ENCODE measurements around the gene SLC38A2.
A peak's percentile ranks its signal among the peaks of the same experiment; 100 is the strongest.

The SLC38A2 gene

GRCh38 chr12:46374310-46374709 is 1.7 kb upstream of the SLC38A2 start:
- DNase-seq = no peak

- peak; percentile 73 for DNase-seq
Measured at GRCh38 chr12:46373301-46374296, 1.0 kb upstream of the SLC38A2 start.

GRCh38 chr12:46371718-46372543 is 642 bp downstream of the SLC38A2 start:
- DNase-seq = peak; percentile 71

- DNase-seq = peak; percentile 90
Measured at GRCh38 chr12:46370792-46371717, 1.5 kb downstream of the SLC38A2 start.

GRCh38 chr12:46370380-46370734 is 2.2 kb downstream of the SLC38A2 start:
- no peak for DNase-seq

GRCh38 chr12:46369474-46370379 is 2.8 kb downstream of the SLC38A2 start:
- DNase-seq = no peak

- DNase-seq = no peak
Measured at GRCh38 chr12:46369095-46369473, 3.5 kb downstream of the SLC38A2 start.

GRCh38 chr12:46368684-46369083 is 3.9 kb downstream of the SLC38A2 start:
- no peak for DNase-seq

GRCh38 chr12:46368138-46368537 is 4.4 kb downstream of the SLC38A2 start:
- DNase-seq = no peak

GRCh38 chr12:46367351-46368029 is 5.1 kb downstream of the SLC38A2 start:
- no peak for DNase-seq

- no peak for DNase-seq
Measured at GRCh38 chr12:46366771-46367170, 5.8 kb downstream of the SLC38A2 start.

- DNase-seq = no peak
Measured at GRCh38 chr12:46365951-46366379, 6.6 kb downstream of the SLC38A2 start.

- DNase-seq = peak; percentile 70
Measured at GRCh38 chr12:46364777-46365580, 7.6 kb downstream of the SLC38A2 start.

- DNase-seq = no peak
Measured at GRCh38 chr12:46364300-46364696, 8.3 kb downstream of the SLC38A2 start.

GRCh38 chr12:46363582-46364299 is 8.8 kb downstream of the SLC38A2 start:
- no peak for DNase-seq

- no peak for DNase-seq
Measured at GRCh38 chr12:46362895-46363581, 9.5 kb downstream of the SLC38A2 start.

GRCh38 chr12:46361667-46362034 is 10.9 kb downstream of the SLC38A2 start:
- DNase-seq = no peak

- DNase-seq = no peak
Measured at GRCh38 chr12:46360908-46361666, 11.5 kb downstream of the SLC38A2 start.

Data from fibroblast of skin of scalp (primary cell).